AG04450 (cell line): ENCODE results near the gene BRD7. TPM values are rescaled to one million over a fixed set of nuclear protein-coding genes. Genes with fewer than 3 reads are reported as not detected.

Experiments used
- CTCF ChIA-PET: fragments of 300-600, 350-600 bp; formaldehyde crosslinking; extraction: SDS; loops from one replicate; lab custom pipeline; 2022; ENCODE audit warnings: antibody characterized with exemption, inconsistent platforms; lab: Charles Lee
- POLR2A ChIA-PET: fragments of 350-600 bp; formaldehyde crosslinking; extraction: SDS; loops from one replicate; lab custom pipeline; 2021; ENCODE audit warnings: antibody characterized with exemption, inconsistent platforms; lab: Yijun Ruan, JAX
- DNase-seq: peaks from one replicate; pipeline ENCODE4 v3.0.0-alpha.2; 2011; ENCODE audit warnings: low read depth, low spot score
- H3K27ac ChIP-seq: one replicate; pipeline ENCODE4 v1.5.1; 2012; ENCODE audit warnings: low read depth, low read length, control low read depth
- H3K27me3 ChIP-seq: one replicate; pipeline ENCODE4 v1.6.0; 2012; ENCODE audit warnings: low read length; ENCODE audit not compliant: control insufficient read depth, insufficient read depth
- H3K4me3 ChIP-seq: 2 replicates; pipeline ENCODE4 v1.5.1; 2011; ENCODE audit warnings: mild to moderate bottlenecking, low read depth, low read length, control low read depth
- H3K9me3 ChIP-seq: 2 replicates; pipeline ENCODE4 v1.5.1; 2012; ENCODE audit warnings: low read length; ENCODE audit not compliant: control insufficient read depth, insufficient read depth
- CTCF ChIP-seq: IDR thresholded peaks from 2 replicates; pipeline ENCODE4 v1.5.1; 2011; ENCODE audit warnings: low read depth, low read length, control low read depth, inconsistent platforms
- polyA plus RNA-seq: library from polyadenylated mRNA; depleted of rRNA; stranded (reverse); fragments of >200 nt; gene quantifications from 2 replicates; pipeline ENCODE4 v1.2.3, GENCODE V29; 2011

The BRD7 gene
- polyA plus RNA-seq, 1 experiment: 69.2 TPM

GRCh38 chr16:50390371-50390771, 21.6 kb upstream of the BRD7 start:
- H3K27ac ChIP-seq: no peak overlapping the region
- H3K27me3 ChIP-seq: peaks cover 12% of the 10 kb centered on the region
- no peaks in the 10 kb centered on the region for H3K9me3 ChIP-seq
- ChIA-PET CTCF (interaction anchor here (1.7 kb wide), 1 partner anchor 416 kb away, joined by 7 read pairs; no protein-coding TSS in a partner anchor), POLR2A (no interaction called here)
- no peak for DNase-seq
- no peak overlapping the region for H3K4me3 ChIP-seq
- TF ChIP-seq CTCF: no peak

DNA sequence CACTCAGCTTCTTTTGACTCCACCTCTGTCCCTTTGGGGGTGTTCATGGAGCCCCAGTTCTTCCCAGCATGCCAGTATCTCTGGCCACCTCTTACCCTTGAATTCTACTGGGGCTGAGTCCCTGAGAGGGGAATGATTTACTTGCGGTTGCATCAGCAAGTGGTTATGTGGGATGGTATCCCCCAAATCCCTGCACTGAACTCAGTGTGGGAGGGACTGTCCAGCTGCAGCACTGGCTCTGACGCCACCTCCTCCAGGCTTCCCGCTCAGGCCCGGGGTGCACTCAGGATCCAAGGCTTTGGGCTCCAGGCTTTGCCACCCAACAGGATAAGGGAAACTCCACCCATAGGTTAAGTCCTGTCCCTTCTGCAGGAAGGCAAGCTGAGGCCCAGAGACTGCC, 21.1 kb upstream of the BRD7 start:
- DNase-seq: no peak
- POLR2A ChIA-PET: no interaction called here
- no peak overlapping the region for H3K27ac ChIP-seq
- CTCF ChIA-PET: interaction anchor here (1.3 kb wide), 2 partner anchors 276 to 416 kb away, joined by 4 read pairs; no protein-coding TSS in a partner anchor
- H3K9me3 ChIP-seq: no peaks in the 10 kb centered on the region
- H3K27me3 ChIP-seq: peaks cover 12% of the 10 kb centered on the region
- TF ChIP-seq CTCF: no peak
- no peak overlapping the region for H3K4me3 ChIP-seq

- no peak for DNase-seq
- no peak for TF ChIP-seq CTCF
- ChIA-PET POLR2A (no interaction called here), CTCF (interaction anchor here (1.3 to 1.6 kb wide), 3 partner anchors 277 to 418 kb away, joined by 4 read pairs; no protein-coding TSS in a partner anchor)
- Histone ChIP-seq H3K27me3 (peaks cover 12% of the 10 kb centered on the region), H3K4me3 (no peak overlapping the region), H3K9me3 (no peaks in the 10 kb centered on the region), H3K27ac (no peak overlapping the region)
Observed at GRCh38 chr16:50388496-50388895, 19.7 kb upstream of the BRD7 start.

GRCh38 chr16:50386774-50387173, 18.0 kb upstream of the BRD7 start:
- TF ChIP-seq CTCF: no peak
- Histone ChIP-seq H3K9me3 (no peaks in the 10 kb centered on the region), H3K4me3 (no peak overlapping the region), H3K27me3 (peaks cover 9% of the 10 kb centered on the region), H3K27ac (no peak overlapping the region)
- DNase-seq: no peak
- ChIA-PET POLR2A (no interaction called here), CTCF (interaction anchor here (0.8 to 1.6 kb wide), 2 partner anchors 279 kb away, joined by 3 to 4 read pairs; no protein-coding TSS in a partner anchor)

- H3K27ac ChIP-seq: no peak overlapping the region
- DNase-seq: no peak
- H3K27me3 ChIP-seq: peaks cover 9% of the 10 kb centered on the region
- ChIA-PET CTCF (interaction anchor here (0.8 kb wide), 2 partner anchors 279 to 361 kb away, joined by 3 read pairs; partner anchors contain the start of gene CNEP1R1), POLR2A (no interaction called here)
- H3K9me3 ChIP-seq: no peaks in the 10 kb centered on the region
- no peak overlapping the region for H3K4me3 ChIP-seq
- no peak for TF ChIP-seq CTCF
Observed at GRCh38 chr16:50386139-50386538, 17.4 kb upstream of the BRD7 start.
